SU-DHL-6 (cell line): ENCODE data around the gene ASAP2.

Source experiments
- H2AFZ ChIP-seq: fragments of 200-600 bp; sonication (generic); 2 replicates; pipeline ENCODE4 v1.6.1; 2014; ENCODE audit warnings: low read depth, mild to moderate bottlenecking, moderate library complexity, mixed read lengths, antibody characterized with exemption, low read length; ENCODE audit not compliant: severe bottlenecking
- H3F3A ChIP-seq: fragments of 200-600 bp; shearing (Covaris generic); 2 replicates; pipeline ENCODE4 v1.6.0; 2016; ENCODE audit warnings: antibody characterized with exemption, mild to moderate bottlenecking; ENCODE audit not compliant: insufficient read depth
- H3K27ac ChIP-seq: fragments of 200-600 bp; sonication (generic); 2 replicates; pipeline ENCODE4 v1.5.1; 2016; ENCODE audit warnings: low read depth, mild to moderate bottlenecking, low read length, moderate library complexity, mixed read lengths
- H3K27me3 ChIP-seq: fragments of 200-600 bp; sonication (generic), shearing (Covaris generic); 2 replicates; pipeline ENCODE4 v1.6.0; 2014; ENCODE audit warnings: mild to moderate bottlenecking, low read length
- H3K36me3 ChIP-seq: fragments of 200-600 bp; sonication (generic); 2 replicates; pipeline ENCODE4 v1.6.1; 2014; ENCODE audit warnings: mild to moderate bottlenecking, low read length, mixed read lengths
- H3K4me2 ChIP-seq: fragments of 300-600, 200-600 bp; shearing (Covaris generic), sonication (generic); 2 replicates; pipeline ENCODE4 v1.6.0; 2014; ENCODE audit warnings: low read length, low read depth, mild to moderate bottlenecking; ENCODE audit not compliant: poor library complexity, severe bottlenecking
- H3K4me3 ChIP-seq: fragments of 200-600 bp; sonication (generic); 2 replicates; pipeline ENCODE4 v1.5.1; 2014; ENCODE audit warnings: antibody characterized with exemption, low read length, mild to moderate bottlenecking, mixed read lengths; ENCODE audit not compliant: insufficient read depth, poor library complexity, severe bottlenecking
- H3K79me2 ChIP-seq: fragments of 200-600 bp; sonication (generic); 2 replicates; pipeline ENCODE4 v1.6.1; 2014; ENCODE audit warnings: mild to moderate bottlenecking, low read length, moderate library complexity; ENCODE audit not compliant: insufficient read depth
- H3K9ac ChIP-seq: fragments of 200-600 bp; sonication (generic); 2 replicates; pipeline ENCODE4 v1.7.0; 2014; ENCODE audit warnings: mild to moderate bottlenecking, low read length
- H3K9me2 ChIP-seq: fragments of 200-600 bp; sonication (generic); replicated peaks from 2 replicates; pipeline ENCODE4 v1.6.1; 2014; ENCODE audit warnings: low read length; ENCODE audit not compliant: insufficient read depth
- H3K9me3 ChIP-seq: fragments of 200-600 bp; sonication (generic); 2 replicates; pipeline ENCODE4 v1.6.1; 2014; ENCODE audit warnings: low read length, mixed read lengths; ENCODE audit not compliant: insufficient read depth
- H4K20me1 ChIP-seq: fragments of 200-600 bp; sonication (generic); 2 replicates; pipeline ENCODE4 v1.6.1; 2014; ENCODE audit warnings: low read depth, mild to moderate bottlenecking, antibody characterized with exemption, low read length, moderate library complexity, mixed read lengths
- EZH2phosphoT487 ChIP-seq: fragments of 200-600 bp; sonication (generic), shearing (Covaris generic); conservative IDR thresholded peaks from 2 replicates; pipeline ENCODE4 v1.6.1; 2018; ENCODE audit warnings: mild to moderate bottlenecking, antibody characterized with exemption, low read length, moderate library complexity, mixed read lengths
- TF ChIP-seq, protein P1 (sequence below): fragments of 200-600 bp; sonication (generic); IDR thresholded peaks from one replicate; pipeline ENCODE4 v1.5.1; 2017; ENCODE audit warnings: antibody characterized with exemption, mild to moderate bottlenecking, low read length, moderate library complexity; ENCODE audit not compliant: insufficient read depth, poor library complexity, severe bottlenecking

ASAP2 gene

GRCh38 chr2:9319338-9319715 is 112.7 kb downstream of the ASAP2 start:
- Histone ChIP-seq H3K36me3 (no peaks in the 10 kb centered on the region), H4K20me1 (no peaks in the 10 kb centered on the region), H3K4me3 (no peak overlapping the region), H3K27ac (no peak overlapping the region), H3K79me2 (no peaks in the 10 kb centered on the region), H2AFZ (no peak overlapping the region), H3K9me2 (no peaks in the 10 kb centered on the region), H3K9ac (no peak overlapping the region), H3F3A (no peaks in the 10 kb centered on the region), H3K4me2 (no peak overlapping the region), H3K9me3 (no peaks in the 10 kb centered on the region), H3K27me3 (no peaks in the 10 kb centered on the region)
- TF ChIP-seq, protein P1, sequence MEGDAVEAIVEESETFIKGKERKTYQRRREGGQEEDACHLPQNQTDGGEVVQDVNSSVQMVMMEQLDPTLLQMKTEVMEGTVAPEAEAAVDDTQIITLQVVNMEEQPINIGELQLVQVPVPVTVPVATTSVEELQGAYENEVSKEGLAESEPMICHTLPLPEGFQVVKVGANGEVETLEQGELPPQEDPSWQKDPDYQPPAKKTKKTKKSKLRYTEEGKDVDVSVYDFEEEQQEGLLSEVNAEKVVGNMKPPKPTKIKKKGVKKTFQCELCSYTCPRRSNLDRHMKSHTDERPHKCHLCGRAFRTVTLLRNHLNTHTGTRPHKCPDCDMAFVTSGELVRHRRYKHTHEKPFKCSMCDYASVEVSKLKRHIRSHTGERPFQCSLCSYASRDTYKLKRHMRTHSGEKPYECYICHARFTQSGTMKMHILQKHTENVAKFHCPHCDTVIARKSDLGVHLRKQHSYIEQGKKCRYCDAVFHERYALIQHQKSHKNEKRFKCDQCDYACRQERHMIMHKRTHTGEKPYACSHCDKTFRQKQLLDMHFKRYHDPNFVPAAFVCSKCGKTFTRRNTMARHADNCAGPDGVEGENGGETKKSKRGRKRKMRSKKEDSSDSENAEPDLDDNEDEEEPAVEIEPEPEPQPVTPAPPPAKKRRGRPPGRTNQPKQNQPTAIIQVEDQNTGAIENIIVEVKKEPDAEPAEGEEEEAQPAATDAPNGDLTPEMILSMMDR: no peak
- no peak for TF ChIP-seq EZH2phosphoT487

GRCh38 chr2:9322576-9322975 is 116.0 kb downstream of the ASAP2 start:
- Histone ChIP-seq H3K9me3 (no peaks in the 10 kb centered on the region), H3K4me3 (no peak overlapping the region), H3K9ac (no peak overlapping the region), H3K36me3 (no peaks in the 10 kb centered on the region), H3K27ac (no peak overlapping the region), H3F3A (no peaks in the 10 kb centered on the region), H3K9me2 (no peaks in the 10 kb centered on the region), H2AFZ (no peak overlapping the region), H4K20me1 (no peaks in the 10 kb centered on the region), H3K27me3 (no peaks in the 10 kb centered on the region), H3K4me2 (no peak overlapping the region), H3K79me2 (no peaks in the 10 kb centered on the region)
- TF ChIP-seq, protein P1: no peak
- TF ChIP-seq EZH2phosphoT487: no peak

GRCh38 chr2:9325428-9325827 is 118.8 kb downstream of the ASAP2 start:
- no peaks in the 10 kb centered on the region for H3K9me3 ChIP-seq
- no peak overlapping the region for H3K4me2 ChIP-seq
- H3K9me2 ChIP-seq: no peaks in the 10 kb centered on the region
- no peaks in the 10 kb centered on the region for H3F3A ChIP-seq
- no peak overlapping the region for H3K4me3 ChIP-seq
- no peaks in the 10 kb centered on the region for H3K79me2 ChIP-seq
- TF ChIP-seq, protein P1: no peak
- no peak for TF ChIP-seq EZH2phosphoT487
- H3K27ac ChIP-seq: no peak overlapping the region
- no peak overlapping the region for H2AFZ ChIP-seq
- no peaks in the 10 kb centered on the region for H3K36me3 ChIP-seq
- H3K27me3 ChIP-seq: no peaks in the 10 kb centered on the region
- H3K9ac ChIP-seq: no peak overlapping the region
- no peaks in the 10 kb centered on the region for H4K20me1 ChIP-seq
